Neural cell (in vitro differentiated cells): ENCODE measurements around the gene TAOK3.

Experiments
- CTCF ChIP-seq: fragments of 450-650 bp; IDR thresholded peaks from 2 replicates; pipeline ENCODE4 v1.5.1; 2014; ENCODE audit warnings: antibody characterized with exemption, mild to moderate bottlenecking, moderate library complexity; ENCODE audit not compliant: poor library complexity, severe bottlenecking
- EP300 ChIP-seq: fragments of 450-650 bp; conservative IDR thresholded peaks from 2 replicates; pipeline ENCODE4 v1.6.1; 2014; ENCODE audit warnings: antibody characterized with exemption, mild to moderate bottlenecking, moderate library complexity; ENCODE audit not compliant: poor library complexity, severe bottlenecking
- EZH2 ChIP-seq: fragments of 200-600, 300-800 bp; shearing (Covaris generic), sonication (generic); IDR thresholded peaks from 2 replicates; pipeline ENCODE4 v1.6.1; 2014; ENCODE audit warnings: antibody characterized with exemption, low read length, borderline replicate concordance, mild to moderate bottlenecking; ENCODE audit not compliant: insufficient read depth, poor library complexity, severe bottlenecking
- POLR2AphosphoS5 ChIP-seq: IDR thresholded peaks from 2 replicates; pipeline ENCODE4 v1.6.1; 2012
- RAD21 ChIP-seq: fragments of 450-650 bp; conservative IDR thresholded peaks from 2 replicates; pipeline ENCODE4 v1.6.1; 2014; ENCODE audit warnings: antibody characterized with exemption, mild to moderate bottlenecking, moderate library complexity
- TAF1 ChIP-seq: IDR thresholded peaks from 2 replicates; pipeline ENCODE4 v1.6.1; 2012; ENCODE audit warnings: low read depth

- TF ChIP-seq RAD21 = no peak
- no peak for TF ChIP-seq TAF1
- no peak for TF ChIP-seq CTCF
- TF ChIP-seq EP300 = no peak
- TF ChIP-seq POLR2AphosphoS5 = no peak
- TF ChIP-seq EZH2 = no peak
Observed at GRCh38 chr12:118310320-118310719, 62.4 kb downstream of the TAOK3 start.
